Peyer's patch (tissue), 4 donors: Measurements from ENCODE around the gene FMN1. TPM values are rescaled to one million over a fixed set of nuclear protein-coding genes. Genes with fewer than 3 reads are reported as not detected.

Experiments used
- DNase-seq, 3 donors: peaks; one replicate each; pipeline ENCODE4 v3.0.0-alpha.2; 2017 to 2019
- H3K27ac ChIP-seq, 4 donors: fragments of 200-600 bp; sonication (generic); one replicate each; pipeline ENCODE4 v1.5.1; 2016 to 2019
- H3K27me3 ChIP-seq, 2 donors: fragments of 200-600 bp; sonication (generic); one replicate each; pipeline ENCODE4 v1.5.1; 2019
- H3K36me3 ChIP-seq, 3 donors: fragments of 200-600 bp; sonication (generic); one replicate each; pipeline ENCODE4 v1.5.1; 2016 to 2019
- H3K4me1 ChIP-seq, 4 donors: fragments of 200-600 bp; sonication (generic); one replicate each; pipeline ENCODE4 v1.5.1; 2016 to 2019
- H3K4me3 ChIP-seq, 4 donors: fragments of 200-600 bp; sonication (generic); 1 replicate in 3 of 4; 2 replicates in 1 of 4; pipeline ENCODE4 v1.5.1; 2016 to 2019; ENCODE audit warnings: mild to moderate bottlenecking in 1 of 4
- H3K9me3 ChIP-seq, 4 donors: fragments of 200-600 bp; sonication (generic); one replicate each; pipeline ENCODE4 v1.5.1; 2016 to 2019; ENCODE audit warnings: mild to moderate bottlenecking in 1 of 4
- CTCF ChIP-seq, 6 experiments: fragments of 450-650 bp in 4 of 6; fragments of 200-600 bp in 2 of 6; sonication (generic) in 1 of 6; IDR thresholded peaks; one replicate each; pipeline ENCODE4 v1.5.1; 2017 to 2019; ENCODE audit warnings: antibody characterized with exemption in 6 of 6, mild to moderate bottlenecking in 3 of 6, moderate library complexity in 1 of 6
- POLR2A ChIP-seq, 2 donors: fragments of 450-650 bp; IDR thresholded peaks; one replicate each; pipeline ENCODE4 v1.5.1; 2017; ENCODE audit warnings: antibody characterized with exemption in 2 of 2, mild to moderate bottlenecking in 2 of 2, moderate library complexity in 2 of 2
- total RNA-seq, 4 donors: library from RNA; depleted of rRNA; stranded (reverse); fragments of >200 nt; gene quantifications; one replicate each; pipeline ENCODE4 v1.1.0, GENCODE V29; 2016

The FMN1 gene
- total RNA-seq, 4 donors from 2014 or later = 15.4 to 57.8 (median 29.1) TPM

GRCh38 chr15:32993285-32993684 lies 201.2 kb downstream of the FMN1 start:
- Histone ChIP-seq H3K4me1 (no peaks in the 10 kb centered on the region), H3K27ac (no peak overlapping the region), H3K9me3 (no peaks in the 10 kb centered on the region), H3K27me3 (no peaks in the 10 kb centered on the region), H3K36me3 (no peaks in the 10 kb centered on the region), H3K4me3 (no peak overlapping the region)
- TF ChIP-seq CTCF (IDR thresholded peaks at IDR 0.05) = peak in 3 of 6 experiments; percentile 20 to 29 (median 25)
- no peak for TF ChIP-seq POLR2A (IDR thresholded peaks at IDR 0.05)
- DNase-seq = no peak

DNA sequence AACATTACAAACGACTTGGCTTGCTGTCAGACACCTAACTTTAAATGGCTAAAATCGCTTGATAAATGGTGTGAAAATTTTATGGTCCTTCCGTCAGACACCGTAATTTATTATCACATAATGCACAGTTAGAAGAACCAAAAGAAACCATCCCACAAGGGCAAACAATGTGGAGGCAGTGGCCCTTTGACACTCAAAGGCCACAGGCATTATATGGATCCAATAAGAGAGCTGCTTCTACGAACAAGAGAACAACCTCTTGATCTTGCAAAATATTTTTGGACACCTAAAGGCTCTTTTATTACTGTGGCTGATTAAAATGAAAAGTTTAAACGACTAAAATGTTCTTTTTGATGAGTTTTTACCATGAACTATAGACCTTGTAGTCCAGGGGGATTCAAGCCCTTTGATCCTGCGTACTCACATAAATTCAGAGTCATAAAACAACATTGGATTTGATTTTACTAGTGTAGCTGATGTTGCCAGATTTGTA lies 202.8 kb downstream of the FMN1 start:
- no peaks in the 10 kb centered on the region for H3K9me3 ChIP-seq
- no peaks in the 10 kb centered on the region for H3K27me3 ChIP-seq
- no peak overlapping the region for H3K4me3 ChIP-seq
- no peaks in the 10 kb centered on the region for H3K36me3 ChIP-seq
- no peak overlapping the region for H3K27ac ChIP-seq
- H3K4me1 ChIP-seq = no peaks in the 10 kb centered on the region
- DNase-seq = no peak
- TF ChIP-seq POLR2A (IDR thresholded peaks at IDR 0.05) (no peak), CTCF (IDR thresholded peaks at IDR 0.05) (no peak)

- TF ChIP-seq CTCF (IDR thresholded peaks at IDR 0.05) = no peak
- TF ChIP-seq POLR2A (IDR thresholded peaks at IDR 0.05) = no peak
- no peak for DNase-seq
Observed at GRCh38 chr15:32990071-32990470, 204.4 kb downstream of the FMN1 start.

DNA sequence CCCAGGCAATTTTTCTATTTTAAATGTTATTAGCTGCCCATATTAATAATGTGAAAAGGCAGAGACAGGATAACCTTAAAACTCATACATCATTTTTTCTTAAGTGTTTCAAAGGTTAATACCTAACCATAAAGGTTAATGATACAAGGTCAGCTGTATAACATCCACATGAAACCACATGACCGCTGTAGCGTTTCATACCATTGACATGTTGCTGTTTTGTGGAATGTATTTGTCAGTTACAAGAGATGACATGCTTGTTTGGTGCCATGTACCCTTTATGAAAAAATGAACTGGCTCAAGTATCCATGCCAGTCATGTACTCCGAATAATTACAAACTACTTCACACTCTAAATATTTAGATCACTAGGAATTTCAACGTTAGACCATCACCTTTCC lies 207.4 kb downstream of the FMN1 start:
- Histone ChIP-seq H3K27me3 (no peaks in the 10 kb centered on the region), H3K4me1 (no peaks in the 10 kb centered on the region), H3K27ac (no peak overlapping the region), H3K9me3 (no peaks in the 10 kb centered on the region), H3K4me3 (no peak overlapping the region), H3K36me3 (no peaks in the 10 kb centered on the region)
- DNase-seq = no peak
- TF ChIP-seq POLR2A (IDR thresholded peaks at IDR 0.05) (no peak), CTCF (IDR thresholded peaks at IDR 0.05) (no peak)

More at GRCh38 chr15:32990071-32990470, 204.4 kb downstream of the FMN1 start:
- Histone ChIP-seq H3K36me3 (no peaks in the 10 kb centered on the region), H3K4me1 (no peaks in the 10 kb centered on the region), H3K4me3 (no peak overlapping the region), H3K27me3 (no peaks in the 10 kb centered on the region), H3K27ac (no peak overlapping the region), H3K9me3 (no peaks in the 10 kb centered on the region)

GRCh38 chr15:32986147-32986546 lies 208.4 kb downstream of the FMN1 start:
- TF ChIP-seq POLR2A (IDR thresholded peaks at IDR 0.05) = no peak
- H3K27ac ChIP-seq = no peak overlapping the region

DNA sequence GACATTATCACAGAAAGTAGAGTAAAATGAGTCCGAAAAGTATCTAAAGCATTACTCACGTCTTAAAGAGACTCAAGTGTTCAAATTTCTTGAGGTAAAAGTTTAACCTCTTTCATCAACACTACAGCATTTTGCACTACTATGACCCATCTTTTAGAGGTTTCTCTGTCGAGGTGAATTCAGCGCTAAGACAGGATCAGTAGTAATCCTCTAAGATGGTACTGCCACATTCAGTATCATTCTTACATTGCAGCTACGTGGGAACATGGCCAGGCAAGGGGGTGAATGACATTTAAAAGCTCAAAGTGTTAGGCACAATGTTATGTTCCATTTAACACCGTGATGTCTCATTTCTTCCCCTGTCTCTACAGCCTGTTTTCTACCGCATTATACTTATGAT lies 210.8 kb downstream of the FMN1 start:
- Histone ChIP-seq H3K4me3 (no peak overlapping the region), H3K4me1 (no peaks in the 10 kb centered on the region), H3K9me3 (no peaks in the 10 kb centered on the region), H3K36me3 (no peaks in the 10 kb centered on the region), H3K27ac (no peak overlapping the region), H3K27me3 (no peaks in the 10 kb centered on the region)
- TF ChIP-seq POLR2A (IDR thresholded peaks at IDR 0.05) = no peak
- TF ChIP-seq CTCF (IDR thresholded peaks at IDR 0.05) = no peak
- no peak for DNase-seq

More at GRCh38 chr15:32986147-32986546, 208.4 kb downstream of the FMN1 start:
- DNase-seq = no peak
- no peak overlapping the region for H3K4me3 ChIP-seq
- H3K9me3 ChIP-seq = no peaks in the 10 kb centered on the region
- H3K27me3 ChIP-seq = no peaks in the 10 kb centered on the region
- H3K36me3 ChIP-seq = no peaks in the 10 kb centered on the region
- no peaks in the 10 kb centered on the region for H3K4me1 ChIP-seq
